Prostate gland (tissue), 2 donors: ENCODE results near the gene SLC38A11.

Experiments
- CTCF ChIP-seq, 4 experiments: fragments of 200-600 bp in 2 of 4; fragments of 450-650 bp in 2 of 4; sonication (generic) in 2 of 4; IDR thresholded peaks; 1 replicate in 3 of 4; 2 replicates in 1 of 4; pipeline ENCODE4 v1.5.1; 2016 to 2019; ENCODE audit warnings: antibody characterized with exemption in 4 of 4, mild to moderate bottlenecking in 2 of 4, moderate library complexity in 2 of 4
- POLR2A ChIP-seq: fragments of 450-650 bp; IDR thresholded peaks from one replicate; pipeline ENCODE4 v1.6.1; 2016; ENCODE audit warnings: antibody characterized with exemption, mild to moderate bottlenecking
- POLR2AphosphoS5 ChIP-seq: sonication (generic); formaldehyde crosslinking; IDR thresholded peaks from one replicate; pipeline ENCODE4 v1.6.1; 2017; ENCODE audit warnings: antibody characterized with exemption

DNA sequence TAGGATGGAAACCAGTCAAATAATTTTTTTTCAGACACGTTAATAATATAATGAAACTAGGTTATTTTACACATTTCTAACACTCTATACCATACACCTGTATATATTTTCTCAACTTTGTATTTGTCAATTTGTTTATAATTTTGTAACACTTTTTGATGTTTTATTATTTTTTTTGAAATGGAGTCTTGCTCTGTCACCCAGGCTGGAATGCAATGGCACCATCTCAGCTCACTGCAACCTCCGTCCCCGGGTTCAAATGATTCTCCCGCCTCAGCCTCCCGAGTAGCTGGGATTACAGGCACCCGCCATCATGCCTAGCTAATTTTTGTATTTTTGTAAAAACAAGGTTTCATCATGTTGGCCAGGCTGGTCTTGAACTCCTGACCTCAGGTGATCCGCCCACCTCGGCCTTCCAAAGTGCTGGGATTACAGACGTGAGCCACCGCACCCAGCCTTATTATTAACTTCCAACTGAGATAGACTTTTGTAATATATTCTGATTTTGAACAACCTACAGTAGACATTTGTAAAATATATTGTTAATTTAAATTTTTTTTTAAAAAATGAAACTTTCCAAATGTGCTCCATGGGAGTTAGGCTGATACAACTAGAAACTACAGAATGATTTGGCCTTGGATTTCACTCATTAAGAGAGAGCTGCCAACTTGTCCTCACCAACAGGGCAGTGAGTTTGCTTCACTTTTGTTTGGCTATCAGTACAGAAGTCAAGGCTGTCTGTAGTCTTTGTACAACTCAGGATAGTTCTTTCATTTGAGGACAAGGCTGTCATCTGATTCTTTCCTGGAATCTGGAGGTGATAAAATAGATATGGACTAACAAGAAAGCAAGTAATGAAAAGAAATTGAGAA lies 79.8 kb downstream of the SLC38A11 start:
- TF ChIP-seq POLR2A (no peak), CTCF (IDR thresholded peaks at IDR 0.05) (no peak), POLR2AphosphoS5 (no peak)
